Liver (tissue), 9 donors: Measurements from ENCODE around the gene GXYLT1. TPM values are rescaled to one million over a fixed set of nuclear protein-coding genes. Genes with fewer than 3 reads are reported as not detected.
"Not testable (repeated sequence)": the region's sequence is repeated elsewhere in the genome, so short reads cannot be mapped to it uniquely, and the experiment has no call there.

Source experiments
- DNase-seq: peaks from one replicate; pipeline ENCODE4 v3.0.0-alpha.2; 2017; ENCODE audit warnings: low spot score
- H3K27ac ChIP-seq, 2 donors: one replicate each; pipeline ENCODE4 v1.7.0; 2013; ENCODE audit warnings: inconsistent platforms in 2 of 2, low read length in 2 of 2, control low read depth in 1 of 2, low read depth in 1 of 2, mild to moderate bottlenecking in 1 of 2
- H3K27me3 ChIP-seq, 4 donors: one replicate each; pipeline versions ENCODE4 v1.6.1 to v1.7.0; 2013; ENCODE audit warnings: low read length in 3 of 4, inconsistent platforms in 1 of 4, mild to moderate bottlenecking in 1 of 4, moderate library complexity in 1 of 4; ENCODE audit not compliant: control insufficient read depth in 4 of 4, insufficient read depth in 4 of 4
- H3K36me3 ChIP-seq, 4 donors: one replicate each; pipeline versions ENCODE4 v1.6.1 to v1.7.0; 2013; ENCODE audit warnings: low read length in 3 of 4, mild to moderate bottlenecking in 3 of 4, low read depth in 1 of 4, moderate library complexity in 1 of 4; ENCODE audit not compliant: control insufficient read depth in 4 of 4, insufficient read depth in 3 of 4
- H3K4me1 ChIP-seq, 4 donors: one replicate each; pipeline versions ENCODE4 v1.6.1 to v1.7.0; 2013; ENCODE audit warnings: low read length in 3 of 4, mild to moderate bottlenecking in 3 of 4, moderate library complexity in 1 of 4; ENCODE audit not compliant: control insufficient read depth in 4 of 4, insufficient read depth in 4 of 4
- H3K4me3 ChIP-seq, 3 donors: one replicate each; pipeline versions ENCODE4 v1.6.1 to v1.7.0; 2013; ENCODE audit warnings: low read length in 3 of 3, control low read depth in 1 of 3, low read depth in 1 of 3, mild to moderate bottlenecking in 1 of 3
- H3K9ac ChIP-seq, 2 donors: one replicate each; pipeline ENCODE4 v1.7.0; 2013; ENCODE audit warnings: low read length in 2 of 2, mild to moderate bottlenecking in 2 of 2, moderate library complexity in 2 of 2, control low read depth in 1 of 2, low read depth in 1 of 2
- H3K9me3 ChIP-seq, 4 donors: one replicate each; pipeline versions ENCODE4 v1.6.1 to v1.7.0; 2013; ENCODE audit warnings: low read length in 3 of 4; ENCODE audit not compliant: control insufficient read depth in 4 of 4
- EGR1 ChIP-seq, 2 donors: IDR thresholded peaks; 2 replicates each; pipeline ENCODE4 v1.6.1; 2016 to 2018; ENCODE audit warnings: antibody characterized with exemption in 2 of 2, low read depth in 2 of 2
- FOXA1 ChIP-seq: IDR thresholded peaks from 2 replicates; pipeline ENCODE4 v1.6.1; 2016; ENCODE audit warnings: antibody characterized with exemption
- FOXA2 ChIP-seq: IDR thresholded peaks from 2 replicates; pipeline ENCODE4 v1.6.1; 2016; ENCODE audit warnings: antibody characterized with exemption
- GABPA ChIP-seq, 2 donors: IDR thresholded peaks in 1 of 2; conservative IDR thresholded peaks in 1 of 2; 2 replicates each; pipeline ENCODE4 v1.6.1; 2016; ENCODE audit warnings: antibody characterized with exemption in 2 of 2, mild to moderate bottlenecking in 1 of 2, moderate library complexity in 1 of 2
- HNF4A ChIP-seq, 2 donors: conservative IDR thresholded peaks; 2 replicates each; pipeline ENCODE4 v1.6.1; 2016; ENCODE audit warnings: antibody characterized with exemption in 2 of 2, mild to moderate bottlenecking in 2 of 2
- HNF4G ChIP-seq: IDR thresholded peaks from 2 replicates; pipeline ENCODE4 v1.6.1; 2016; ENCODE audit warnings: antibody characterized with exemption
- JUND ChIP-seq, 2 donors: IDR thresholded peaks; 2 replicates each; pipeline ENCODE4 v1.6.1; 2016; ENCODE audit warnings: antibody characterized with exemption in 2 of 2
- NR2F2 ChIP-seq: IDR thresholded peaks from 2 replicates; pipeline ENCODE4 v1.6.1; 2016; ENCODE audit warnings: antibody characterized with exemption
- RAD21 ChIP-seq, 2 donors: IDR thresholded peaks; 2 replicates each; pipeline ENCODE4 v1.6.1; 2016; ENCODE audit warnings: antibody characterized with exemption in 2 of 2, mild to moderate bottlenecking in 2 of 2
- RXRA ChIP-seq, 2 donors: IDR thresholded peaks; 2 replicates each; pipeline ENCODE4 v1.6.1; 2017 to 2018; ENCODE audit warnings: antibody characterized with exemption in 2 of 2, mild to moderate bottlenecking in 1 of 2
- SP1 ChIP-seq: IDR thresholded peaks from 2 replicates; pipeline ENCODE4 v1.6.1; 2018; ENCODE audit warnings: antibody characterized with exemption, mild to moderate bottlenecking
- TAF1 ChIP-seq: conservative IDR thresholded peaks from 2 replicates; pipeline ENCODE4 v1.6.1; 2016; ENCODE audit warnings: antibody characterized with exemption, mild to moderate bottlenecking
- YY1 ChIP-seq: IDR thresholded peaks from 2 replicates; pipeline ENCODE4 v1.6.1; 2016; ENCODE audit warnings: antibody characterized with exemption, mild to moderate bottlenecking
- WGBS: extraction: QIAGEN DNeasy Blood & Tissue Kit; methylation state at CpG from one replicate; pipeline ENCODE4 v1.1.7; 2013; 5-methylcytosine and 5-hydroxymethylcytosine counted together
- polyA plus RNA-seq, 2 donors: library from polyadenylated mRNA; stranded (reverse) in 1 of 2; unstranded in 1 of 2; fragments of 200-250 nt in 1 of 2; fragments of >200 nt in 1 of 2; fragmentation: Nextera tagmentation in 1 of 2; extraction: Ambion mirVana in 1 of 2; gene quantifications; one replicate each; pipeline versions ENCODE4 v1.2.1 to v1.2.3, GENCODE V29; 2013 to 2015
- total RNA-seq, 2 donors: library from RNA; depleted of rRNA; stranded (reverse); fragments of >200 nt; gene quantifications; one replicate each; pipeline ENCODE4 v1.2.3, GENCODE V29; 2014
- TF ChIP-seq, protein P1 (sequence below): IDR thresholded peaks from 2 replicates; pipeline ENCODE4 v1.6.1; 2016; ENCODE audit warnings: antibody characterized with exemption
- TF ChIP-seq, protein P2 (sequence below): IDR thresholded peaks from 2 replicates; pipeline ENCODE4 v1.6.1; 2016; ENCODE audit warnings: antibody characterized with exemption
- TF ChIP-seq, protein P3 (sequence below): IDR thresholded peaks from 2 replicates; pipeline ENCODE4 v1.6.1; 2016; ENCODE audit warnings: antibody characterized with exemption
- TF ChIP-seq, protein P4 (sequence below): IDR thresholded peaks from 2 replicates; pipeline ENCODE4 v1.6.1; 2016; ENCODE audit warnings: antibody characterized with exemption, mild to moderate bottlenecking
- TF ChIP-seq, protein P5 (sequence below): fragments of 150-350 bp; IDR thresholded peaks from 2 replicates; pipeline ENCODE4 v1.5.1; 2017; ENCODE audit warnings: improper control_type of control experiment, low read depth, low read length; ENCODE audit not compliant: missing input control
- donor health status: healthy.
- donor health status: healthy.
- donor health status: healthy.
- donor health status: healthy.
- donor health status: healthy.

GXYLT1 gene
- total and polyA plus RNA-seq, 4 donors = 2.8 to 13.7 (median 7.6) TPM

DNA sequence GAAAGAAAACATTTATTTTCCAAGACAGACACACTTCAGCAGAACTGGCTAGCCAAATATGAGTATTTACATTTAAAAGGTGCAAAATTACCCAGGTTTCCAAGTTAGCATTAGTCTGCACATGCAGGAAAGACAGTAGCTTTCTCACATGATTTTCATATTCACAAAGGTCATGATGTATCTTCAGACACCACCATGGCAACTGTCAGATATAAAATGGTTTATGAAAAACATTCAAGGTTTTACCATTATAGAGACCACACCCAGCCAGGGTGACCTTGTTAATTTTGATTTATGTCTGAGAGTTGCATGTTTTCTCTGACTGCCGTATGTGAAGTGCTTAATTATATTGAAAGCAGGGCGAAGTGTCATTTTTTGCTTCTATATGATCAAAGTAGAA lies 91.2 kb downstream of the GXYLT1 start:
- Histone ChIP-seq H3K9ac (no peak overlapping the region), H3K4me3 (no peak overlapping the region), H3K4me1 (no peaks in the 10 kb centered on the region), H3K27me3 (no peaks in the 10 kb centered on the region), H3K36me3 (no peaks in the 10 kb centered on the region), H3K27ac (no peak overlapping the region), H3K9me3 (no peaks in the 10 kb centered on the region)
- DNase-seq = no peak
- no peak for TF ChIP-seq EGR1 (IDR thresholded peaks at IDR 0.05; ENCODE audit: low read depth in 2 of 2)
- TF ChIP-seq FOXA2 = no peak
- TF ChIP-seq, protein P1, sequence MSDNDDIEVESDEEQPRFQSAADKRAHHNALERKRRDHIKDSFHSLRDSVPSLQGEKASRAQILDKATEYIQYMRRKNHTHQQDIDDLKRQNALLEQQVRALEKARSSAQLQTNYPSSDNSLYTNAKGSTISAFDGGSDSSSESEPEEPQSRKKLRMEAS = no peak
- no peak for TF ChIP-seq FOXA1
- TF ChIP-seq YY1 = no peak
- no peak for TF ChIP-seq HNF4A (conservative IDR thresholded peaks at IDR 0.05)
- no peak for TF ChIP-seq TAF1
- TF ChIP-seq JUND (IDR thresholded peaks at IDR 0.05) = no peak
- no peak for TF ChIP-seq NR2F2
- TF ChIP-seq RAD21 (IDR thresholded peaks at IDR 0.05) = no peak
- 78% methylated on average over 2 of the region's 2 CpGs for WGBS

DNA sequence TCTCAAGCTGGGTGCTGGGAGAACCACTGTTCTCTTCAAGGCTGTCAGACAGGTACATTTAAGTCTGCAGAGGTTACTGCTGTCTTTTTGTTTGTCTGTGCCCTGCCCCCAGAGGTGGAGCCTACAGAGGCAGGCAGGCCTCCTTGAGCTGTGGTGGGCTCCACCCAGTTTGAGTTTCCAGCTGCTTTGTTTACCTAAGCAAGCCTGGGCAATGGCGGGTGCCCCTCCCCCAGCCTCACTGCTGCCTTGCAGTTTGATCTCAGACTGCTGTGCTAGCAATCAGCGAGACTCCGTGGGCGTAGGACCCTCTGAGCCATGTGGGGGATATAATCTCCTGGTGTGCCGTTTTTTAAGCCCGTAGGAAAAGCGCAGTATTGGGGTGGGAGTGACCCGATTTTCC lies 95.7 kb downstream of the GXYLT1 start:
- not testable (repeated sequence) for DNase-seq, H3K36me3 ChIP-seq, H3K27me3 ChIP-seq, H3K4me1 ChIP-seq, H3K9me3 ChIP-seq, H3K9ac ChIP-seq, H3K27ac ChIP-seq, H3K4me3 ChIP-seq
- WGBS = 88% methylated on average over 8 of the region's 8 CpGs

DNA sequence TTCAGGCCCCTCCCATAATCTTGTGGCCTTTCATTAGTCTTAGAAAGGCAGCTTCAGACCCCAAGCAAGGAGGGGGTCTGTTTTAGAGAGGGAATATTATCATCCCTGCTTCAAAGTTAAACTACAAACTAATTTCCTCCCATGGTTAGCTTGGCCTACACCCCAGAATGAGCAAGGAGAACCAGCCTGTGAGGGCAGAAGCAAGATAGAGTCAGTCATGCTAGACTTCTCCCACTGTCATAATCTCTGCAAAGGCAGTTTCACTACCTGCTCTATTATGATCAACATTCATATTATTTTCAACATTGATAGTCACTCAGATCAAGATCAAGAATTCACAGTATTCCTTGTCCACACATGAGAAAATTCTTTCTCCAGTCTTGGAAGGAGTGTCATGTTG lies 105.1 kb downstream of the GXYLT1 start:
- no peaks in the 10 kb centered on the region for H3K9me3 ChIP-seq
- no peak overlapping the region for H3K4me3 ChIP-seq
- TF ChIP-seq, protein P2, sequence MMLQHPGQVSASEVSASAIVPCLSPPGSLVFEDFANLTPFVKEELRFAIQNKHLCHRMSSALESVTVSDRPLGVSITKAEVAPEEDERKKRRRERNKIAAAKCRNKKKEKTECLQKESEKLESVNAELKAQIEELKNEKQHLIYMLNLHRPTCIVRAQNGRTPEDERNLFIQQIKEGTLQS = no peak
- TF ChIP-seq HNF4G (no peak), FOXA1 (no peak), RXRA (IDR thresholded peaks at IDR 0.05) (no peak), RAD21 (IDR thresholded peaks at IDR 0.05) (no peak), EGR1 (IDR thresholded peaks at IDR 0.05; ENCODE audit: low read depth in 2 of 2) (no peak), YY1 (no peak), GABPA (IDR thresholded peaks at IDR 0.05 in 1 of 2, conservative IDR thresholded peaks at IDR 0.05 in 1 of 2) (no peak), SP1 (no peak), JUND (IDR thresholded peaks at IDR 0.05) (no peak), TAF1 (no peak), FOXA2 (no peak)
- TF ChIP-seq, protein P3, sequence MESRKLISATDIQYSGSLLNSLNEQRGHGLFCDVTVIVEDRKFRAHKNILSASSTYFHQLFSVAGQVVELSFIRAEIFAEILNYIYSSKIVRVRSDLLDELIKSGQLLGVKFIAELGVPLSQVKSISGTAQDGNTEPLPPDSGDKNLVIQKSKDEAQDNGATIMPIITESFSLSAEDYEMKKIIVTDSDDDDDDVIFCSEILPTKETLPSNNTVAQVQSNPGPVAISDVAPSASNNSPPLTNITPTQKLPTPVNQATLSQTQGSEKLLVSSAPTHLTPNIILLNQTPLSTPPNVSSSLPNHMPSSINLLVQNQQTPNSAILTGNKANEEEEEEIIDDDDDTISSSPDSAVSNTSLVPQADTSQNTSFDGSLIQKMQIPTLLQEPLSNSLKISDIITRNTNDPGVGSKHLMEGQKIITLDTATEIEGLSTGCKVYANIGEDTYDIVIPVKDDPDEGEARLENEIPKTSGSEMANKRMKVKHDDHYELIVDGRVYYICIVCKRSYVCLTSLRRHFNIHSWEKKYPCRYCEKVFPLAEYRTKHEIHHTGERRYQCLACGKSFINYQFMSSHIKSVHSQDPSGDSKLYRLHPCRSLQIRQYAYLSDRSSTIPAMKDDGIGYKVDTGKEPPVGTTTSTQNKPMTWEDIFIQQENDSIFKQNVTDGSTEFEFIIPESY = no peak
- TF ChIP-seq, protein P4, sequence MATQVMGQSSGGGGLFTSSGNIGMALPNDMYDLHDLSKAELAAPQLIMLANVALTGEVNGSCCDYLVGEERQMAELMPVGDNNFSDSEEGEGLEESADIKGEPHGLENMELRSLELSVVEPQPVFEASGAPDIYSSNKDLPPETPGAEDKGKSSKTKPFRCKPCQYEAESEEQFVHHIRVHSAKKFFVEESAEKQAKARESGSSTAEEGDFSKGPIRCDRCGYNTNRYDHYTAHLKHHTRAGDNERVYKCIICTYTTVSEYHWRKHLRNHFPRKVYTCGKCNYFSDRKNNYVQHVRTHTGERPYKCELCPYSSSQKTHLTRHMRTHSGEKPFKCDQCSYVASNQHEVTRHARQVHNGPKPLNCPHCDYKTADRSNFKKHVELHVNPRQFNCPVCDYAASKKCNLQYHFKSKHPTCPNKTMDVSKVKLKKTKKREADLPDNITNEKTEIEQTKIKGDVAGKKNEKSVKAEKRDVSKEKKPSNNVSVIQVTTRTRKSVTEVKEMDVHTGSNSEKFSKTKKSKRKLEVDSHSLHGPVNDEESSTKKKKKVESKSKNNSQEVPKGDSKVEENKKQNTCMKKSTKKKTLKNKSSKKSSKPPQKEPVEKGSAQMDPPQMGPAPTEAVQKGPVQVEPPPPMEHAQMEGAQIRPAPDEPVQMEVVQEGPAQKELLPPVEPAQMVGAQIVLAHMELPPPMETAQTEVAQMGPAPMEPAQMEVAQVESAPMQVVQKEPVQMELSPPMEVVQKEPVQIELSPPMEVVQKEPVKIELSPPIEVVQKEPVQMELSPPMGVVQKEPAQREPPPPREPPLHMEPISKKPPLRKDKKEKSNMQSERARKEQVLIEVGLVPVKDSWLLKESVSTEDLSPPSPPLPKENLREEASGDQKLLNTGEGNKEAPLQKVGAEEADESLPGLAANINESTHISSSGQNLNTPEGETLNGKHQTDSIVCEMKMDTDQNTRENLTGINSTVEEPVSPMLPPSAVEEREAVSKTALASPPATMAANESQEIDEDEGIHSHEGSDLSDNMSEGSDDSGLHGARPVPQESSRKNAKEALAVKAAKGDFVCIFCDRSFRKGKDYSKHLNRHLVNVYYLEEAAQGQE = no peak
- TF ChIP-seq, protein P5, sequence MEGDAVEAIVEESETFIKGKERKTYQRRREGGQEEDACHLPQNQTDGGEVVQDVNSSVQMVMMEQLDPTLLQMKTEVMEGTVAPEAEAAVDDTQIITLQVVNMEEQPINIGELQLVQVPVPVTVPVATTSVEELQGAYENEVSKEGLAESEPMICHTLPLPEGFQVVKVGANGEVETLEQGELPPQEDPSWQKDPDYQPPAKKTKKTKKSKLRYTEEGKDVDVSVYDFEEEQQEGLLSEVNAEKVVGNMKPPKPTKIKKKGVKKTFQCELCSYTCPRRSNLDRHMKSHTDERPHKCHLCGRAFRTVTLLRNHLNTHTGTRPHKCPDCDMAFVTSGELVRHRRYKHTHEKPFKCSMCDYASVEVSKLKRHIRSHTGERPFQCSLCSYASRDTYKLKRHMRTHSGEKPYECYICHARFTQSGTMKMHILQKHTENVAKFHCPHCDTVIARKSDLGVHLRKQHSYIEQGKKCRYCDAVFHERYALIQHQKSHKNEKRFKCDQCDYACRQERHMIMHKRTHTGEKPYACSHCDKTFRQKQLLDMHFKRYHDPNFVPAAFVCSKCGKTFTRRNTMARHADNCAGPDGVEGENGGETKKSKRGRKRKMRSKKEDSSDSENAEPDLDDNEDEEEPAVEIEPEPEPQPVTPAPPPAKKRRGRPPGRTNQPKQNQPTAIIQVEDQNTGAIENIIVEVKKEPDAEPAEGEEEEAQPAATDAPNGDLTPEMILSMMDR = no peak
- TF ChIP-seq, protein P1 = no peak
- no peak overlapping the region for H3K27ac ChIP-seq
- H3K9ac ChIP-seq = no peak overlapping the region
- no peaks in the 10 kb centered on the region for H3K27me3 ChIP-seq
- DNase-seq = no peak
- no peaks in the 10 kb centered on the region for H3K4me1 ChIP-seq
- H3K36me3 ChIP-seq = no peaks in the 10 kb centered on the region
